Hematopoietic multipotent progenitor cell (in vitro differentiated cells): ENCODE measurements around the gene BYSL. TPM values are rescaled to one million over a fixed set of nuclear protein-coding genes. Genes with fewer than 3 reads are reported as not detected.

Experiments used
- DNase-seq, 3 donors: peaks; one replicate each; pipeline ENCODE4 v3.0.0-alpha.2; 2011 to 2015; ENCODE audit warnings: low read depth in 2 of 3, low spot score in 2 of 3
- total RNA-seq: library from RNA; depleted of rRNA; stranded (reverse); fragments of >200 nt; gene quantifications from one replicate; pipeline ENCODE4 v1.2.3, GENCODE V29; 2012

Gene BYSL
- total RNA-seq, 1 donor, result 14.3 TPM

- DNase-seq, result no peak
These were observed 6.3 kb upstream of the BYSL start for GRCh38 chr6:41914869-41915530.

GRCh38 chr6:41917528-41917927, 3.8 kb upstream of the BYSL start:
- DNase-seq, result no peak

GRCh38 chr6:41921712-41921998, 356 bp downstream of the BYSL start:
- no peak for DNase-seq

- no peak for DNase-seq
These were observed 855 bp downstream of the BYSL start for GRCh38 chr6:41922154-41922553.

- DNase-seq, result no peak
These were observed 6.0 kb downstream of the BYSL start for GRCh38 chr6:41927253-41927652.

- DNase-seq, result no peak
These were observed 8.6 kb downstream of the BYSL start for GRCh38 chr6:41929924-41930323.

GRCh38 chr6:41931792-41932191, 10.5 kb downstream of the BYSL start:
- DNase-seq, result no peak

- no peak for DNase-seq
These were observed 11.1 kb downstream of the BYSL start for GRCh38 chr6:41932378-41932777.

- no peak for DNase-seq
These were observed 13.2 kb downstream of the BYSL start for GRCh38 chr6:41934278-41935192.

GRCh38 chr6:41935193-41935574, 13.9 kb downstream of the BYSL start:
- DNase-seq, result no peak

GRCh38 chr6:41935685-41936072, 14.4 kb downstream of the BYSL start:
- no peak for DNase-seq

- DNase-seq, result peak; percentile 50 to 99 (median 95)
These were observed 15.0 kb downstream of the BYSL start for GRCh38 chr6:41936073-41936837.

GRCh38 chr6:41937472-41937860, 16.2 kb downstream of the BYSL start:
- no peak for DNase-seq

- peak in 2 of 3 donors; percentile 50 to 79 for DNase-seq
These were observed 16.7 kb downstream of the BYSL start for GRCh38 chr6:41937861-41938574.

- DNase-seq, result peak in 1 of 3 donors; percentile 31
These were observed 17.4 kb downstream of the BYSL start for GRCh38 chr6:41938590-41939175.

GRCh38 chr6:41939176-41939847, 18.0 kb downstream of the BYSL start:
- peak in 2 of 3 donors; percentile 85 to 86 for DNase-seq

- DNase-seq, result peak in 2 of 3 donors; percentile 40 to 48
These were observed 18.8 kb downstream of the BYSL start for GRCh38 chr6:41939848-41940758.

- DNase-seq, result no peak
These were observed 19.5 kb downstream of the BYSL start for GRCh38 chr6:41940759-41941279.
